GM23338 (cell line): Measurements from ENCODE around the gene FAM171A1. TPM values are rescaled to one million over a fixed set of nuclear protein-coding genes. Genes with fewer than 3 reads are reported as not detected.

ENCODE experiments used
- ATAC-seq: fragments of 200-7000 bp; cut with Tn5 transposase; 3 replicates; pipeline ENCODE4 v1.9.1; 2020
- DNase-seq: peaks from one replicate; pipeline ENCODE4 v3.0.0-alpha.2; 2015; ENCODE audit warnings: low spot score
- H2AFZ ChIP-seq: fragments of 200-600 bp; sonication (generic); 2 replicates; pipeline ENCODE4 v1.8.0; 2016; ENCODE audit warnings: antibody characterized with exemption, mild to moderate bottlenecking, moderate library complexity
- H3F3A ChIP-seq: fragments of 200-600 bp; sonication (generic); replicated peaks from 2 replicates; pipeline ENCODE4 v1.8.0; 2017; ENCODE audit warnings: antibody characterized with exemption, mixed run types, low read depth
- H3K27ac ChIP-seq: fragments of 200-600 bp; sonication (generic); 2 replicates; pipeline ENCODE4 v1.6.1; 2016; ENCODE audit warnings: low read depth
- H3K27me3 ChIP-seq: fragments of 200-600 bp; sonication (generic); 2 replicates; pipeline ENCODE4 v1.8.0; 2016; ENCODE audit warnings: mild to moderate bottlenecking, mixed run types, moderate library complexity; ENCODE audit not compliant: insufficient read depth
- H3K36me3 ChIP-seq: fragments of 200-600 bp; sonication (generic); 2 replicates; pipeline ENCODE4 v1.8.0; 2016; ENCODE audit warnings: mild to moderate bottlenecking; ENCODE audit not compliant: insufficient read depth
- H3K4me1 ChIP-seq: fragments of 200-600 bp; sonication (generic); 2 replicates; pipeline ENCODE4 v1.8.0; 2016; ENCODE audit warnings: mild to moderate bottlenecking, moderate library complexity; ENCODE audit not compliant: insufficient read depth
- H3K4me2 ChIP-seq: fragments of 200-600 bp; sonication (generic); 2 replicates; pipeline ENCODE4 v1.7.1; 2017; ENCODE audit warnings: mixed run types
- H3K4me3 ChIP-seq: fragments of 200-600 bp; sonication (generic); 2 replicates; pipeline ENCODE4 v1.6.1; 2016; ENCODE audit warnings: mixed run types
- H3K79me2 ChIP-seq: fragments of 200-600 bp; sonication (generic); replicated peaks from 2 replicates; pipeline ENCODE4 v1.8.0; 2017; ENCODE audit warnings: mild to moderate bottlenecking; ENCODE audit not compliant: insufficient read depth
- H3K9me2 ChIP-seq: fragments of 200-600 bp; sonication (generic); 2 replicates; pipeline ENCODE4 v1.8.0; 2017; ENCODE audit not compliant: insufficient read depth
- H4K20me1 ChIP-seq: fragments of 200-600 bp; sonication (generic); replicated peaks from 2 replicates; pipeline ENCODE4 v1.8.0; 2017; ENCODE audit warnings: mild to moderate bottlenecking; ENCODE audit not compliant: insufficient read depth
- H3K27ac Mint-ChIP-seq: 2 replicates; pipeline ENCODE4 v1.8.0; 2020; ENCODE audit warnings: inconsistent platforms, mild to moderate bottlenecking, moderate library complexity, mixed read lengths
- H3K27me3 Mint-ChIP-seq: 3 replicates; pipeline ENCODE4 v1.8.0; 2022; ENCODE audit warnings: low read depth, mild to moderate bottlenecking, moderate library complexity, mixed read lengths, inconsistent platforms; ENCODE audit not compliant: insufficient read depth, poor library complexity
- H3K36me3 Mint-ChIP-seq: 3 replicates; pipeline ENCODE4 v1.8.0; 2021; ENCODE audit warnings: low read depth, mild to moderate bottlenecking, inconsistent platforms, moderate library complexity, mixed read lengths
- H3K4me1 Mint-ChIP-seq: 3 replicates; pipeline ENCODE4 v1.8.0; 2020; ENCODE audit warnings: mild to moderate bottlenecking, inconsistent platforms, mixed read lengths
- H3K4me3 Mint-ChIP-seq: 3 replicates; pipeline ENCODE4 v1.8.0; 2021; ENCODE audit warnings: moderate library complexity, mild to moderate bottlenecking, inconsistent platforms, mixed read lengths
- H3K9me3 Mint-ChIP-seq: 3 replicates; pipeline ENCODE4 v1.8.0; 2020; ENCODE audit warnings: moderate library complexity, mild to moderate bottlenecking, inconsistent platforms, mixed read lengths
- CTCF ChIP-seq, 2 experiments: fragments of 200-600 bp in 1 of 2; sonication (generic) in 1 of 2; conservative IDR thresholded peaks; 2 replicates each; pipeline versions ENCODE4 v1.5.1 to v1.6.1; 2016 to 2017; ENCODE audit warnings: antibody characterized with exemption in 2 of 2, low read depth in 2 of 2, mild to moderate bottlenecking in 2 of 2, moderate library complexity in 1 of 2
- JUNB ChIP-seq: IDR thresholded peaks from one replicate; pipeline ENCODE4 v1.6.1; 2016; ENCODE audit warnings: antibody characterized with exemption; ENCODE audit not compliant: unreplicated experiment
- NANOG ChIP-seq: IDR thresholded peaks from 2 replicates; pipeline ENCODE4 v1.6.1; 2016; ENCODE audit warnings: antibody characterized with exemption, borderline replicate concordance
- POLR2AphosphoS5 ChIP-seq: IDR thresholded peaks from 2 replicates; pipeline ENCODE4 v1.6.1; 2016; ENCODE audit warnings: antibody characterized with exemption, low read depth
- ZNF114 ChIP-seq: fragments of 250-450 bp; sonication (Bioruptor Pico); IDR thresholded peaks from 2 replicates; pipeline ENCODE4 v1.5.0; 2020; ENCODE audit warnings: mild to moderate bottlenecking, moderate library complexity
- polyA plus RNA-seq: library from polyadenylated mRNA; unstranded; fragments of >200 nt; fragmentation: Nextera tagmentation; extraction: Ambion mirVana; gene quantifications from 2 replicates; pipeline ENCODE4 v1.2.1, GENCODE V29; 2016
- total RNA-seq: library from RNA; depleted of rRNA; stranded (reverse); fragments of >200 nt; shearing (Covaris generic); gene quantifications from 2 replicates; pipeline ENCODE4 v1.2.3, GENCODE V29; 2014
- TF ChIP-seq, protein P1 (sequence below): fragments of 250-450 bp; sonication (Bioruptor Pico); IDR thresholded peaks from 2 replicates; pipeline ENCODE4 v1.5.0; 2020; ENCODE audit warnings: mild to moderate bottlenecking, moderate library complexity

Gene FAM171A1
- total and polyA plus RNA-seq, 2 experiments from 2014 or later, result 11.3 to 32.2 TPM

DNA sequence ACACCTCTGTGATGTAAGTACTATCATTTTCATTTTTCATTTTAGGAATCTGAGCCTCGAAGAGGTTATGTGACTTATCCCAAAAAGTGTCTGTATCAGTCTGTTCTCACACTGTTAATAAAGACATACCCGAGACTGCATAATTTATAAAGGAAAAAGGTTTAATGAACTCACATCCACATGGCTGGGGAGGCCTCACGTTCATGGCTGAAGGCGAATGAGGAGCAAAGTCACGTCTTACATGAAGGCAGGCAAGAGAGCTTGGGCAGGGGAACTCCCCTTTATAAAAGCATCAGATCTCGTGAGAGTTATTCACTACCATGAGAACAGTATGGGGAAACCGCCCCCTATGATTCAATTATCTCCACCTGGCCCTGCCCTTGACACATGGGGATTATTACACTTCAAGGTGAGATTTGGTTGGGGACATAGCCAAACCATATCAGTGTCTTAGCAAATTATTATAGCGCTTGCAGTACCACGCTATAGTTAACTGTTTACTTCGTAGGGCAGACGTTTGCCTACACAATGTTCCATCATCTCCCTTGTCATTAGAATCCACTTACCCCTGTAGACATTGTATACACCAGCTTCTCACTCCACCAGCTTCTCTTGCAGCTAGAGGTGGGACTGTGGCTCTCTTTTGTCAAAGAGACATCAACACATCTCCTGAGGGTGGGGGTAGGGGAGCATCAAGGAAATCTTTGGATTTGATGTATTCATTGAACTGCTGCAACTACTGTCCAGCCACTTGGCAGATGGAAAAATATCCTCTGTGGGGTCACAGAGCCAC is 187.2 kb downstream of the FAM171A1 start:
- TF ChIP-seq ZNF114, result no peak
- TF ChIP-seq POLR2AphosphoS5, result no peak
- TF ChIP-seq CTCF (conservative IDR thresholded peaks at IDR 0.05; ENCODE audit: low read depth in 2 of 2), result no peak
- no peak for TF ChIP-seq JUNB
- no peak for TF ChIP-seq NANOG
- TF ChIP-seq, protein P1, sequence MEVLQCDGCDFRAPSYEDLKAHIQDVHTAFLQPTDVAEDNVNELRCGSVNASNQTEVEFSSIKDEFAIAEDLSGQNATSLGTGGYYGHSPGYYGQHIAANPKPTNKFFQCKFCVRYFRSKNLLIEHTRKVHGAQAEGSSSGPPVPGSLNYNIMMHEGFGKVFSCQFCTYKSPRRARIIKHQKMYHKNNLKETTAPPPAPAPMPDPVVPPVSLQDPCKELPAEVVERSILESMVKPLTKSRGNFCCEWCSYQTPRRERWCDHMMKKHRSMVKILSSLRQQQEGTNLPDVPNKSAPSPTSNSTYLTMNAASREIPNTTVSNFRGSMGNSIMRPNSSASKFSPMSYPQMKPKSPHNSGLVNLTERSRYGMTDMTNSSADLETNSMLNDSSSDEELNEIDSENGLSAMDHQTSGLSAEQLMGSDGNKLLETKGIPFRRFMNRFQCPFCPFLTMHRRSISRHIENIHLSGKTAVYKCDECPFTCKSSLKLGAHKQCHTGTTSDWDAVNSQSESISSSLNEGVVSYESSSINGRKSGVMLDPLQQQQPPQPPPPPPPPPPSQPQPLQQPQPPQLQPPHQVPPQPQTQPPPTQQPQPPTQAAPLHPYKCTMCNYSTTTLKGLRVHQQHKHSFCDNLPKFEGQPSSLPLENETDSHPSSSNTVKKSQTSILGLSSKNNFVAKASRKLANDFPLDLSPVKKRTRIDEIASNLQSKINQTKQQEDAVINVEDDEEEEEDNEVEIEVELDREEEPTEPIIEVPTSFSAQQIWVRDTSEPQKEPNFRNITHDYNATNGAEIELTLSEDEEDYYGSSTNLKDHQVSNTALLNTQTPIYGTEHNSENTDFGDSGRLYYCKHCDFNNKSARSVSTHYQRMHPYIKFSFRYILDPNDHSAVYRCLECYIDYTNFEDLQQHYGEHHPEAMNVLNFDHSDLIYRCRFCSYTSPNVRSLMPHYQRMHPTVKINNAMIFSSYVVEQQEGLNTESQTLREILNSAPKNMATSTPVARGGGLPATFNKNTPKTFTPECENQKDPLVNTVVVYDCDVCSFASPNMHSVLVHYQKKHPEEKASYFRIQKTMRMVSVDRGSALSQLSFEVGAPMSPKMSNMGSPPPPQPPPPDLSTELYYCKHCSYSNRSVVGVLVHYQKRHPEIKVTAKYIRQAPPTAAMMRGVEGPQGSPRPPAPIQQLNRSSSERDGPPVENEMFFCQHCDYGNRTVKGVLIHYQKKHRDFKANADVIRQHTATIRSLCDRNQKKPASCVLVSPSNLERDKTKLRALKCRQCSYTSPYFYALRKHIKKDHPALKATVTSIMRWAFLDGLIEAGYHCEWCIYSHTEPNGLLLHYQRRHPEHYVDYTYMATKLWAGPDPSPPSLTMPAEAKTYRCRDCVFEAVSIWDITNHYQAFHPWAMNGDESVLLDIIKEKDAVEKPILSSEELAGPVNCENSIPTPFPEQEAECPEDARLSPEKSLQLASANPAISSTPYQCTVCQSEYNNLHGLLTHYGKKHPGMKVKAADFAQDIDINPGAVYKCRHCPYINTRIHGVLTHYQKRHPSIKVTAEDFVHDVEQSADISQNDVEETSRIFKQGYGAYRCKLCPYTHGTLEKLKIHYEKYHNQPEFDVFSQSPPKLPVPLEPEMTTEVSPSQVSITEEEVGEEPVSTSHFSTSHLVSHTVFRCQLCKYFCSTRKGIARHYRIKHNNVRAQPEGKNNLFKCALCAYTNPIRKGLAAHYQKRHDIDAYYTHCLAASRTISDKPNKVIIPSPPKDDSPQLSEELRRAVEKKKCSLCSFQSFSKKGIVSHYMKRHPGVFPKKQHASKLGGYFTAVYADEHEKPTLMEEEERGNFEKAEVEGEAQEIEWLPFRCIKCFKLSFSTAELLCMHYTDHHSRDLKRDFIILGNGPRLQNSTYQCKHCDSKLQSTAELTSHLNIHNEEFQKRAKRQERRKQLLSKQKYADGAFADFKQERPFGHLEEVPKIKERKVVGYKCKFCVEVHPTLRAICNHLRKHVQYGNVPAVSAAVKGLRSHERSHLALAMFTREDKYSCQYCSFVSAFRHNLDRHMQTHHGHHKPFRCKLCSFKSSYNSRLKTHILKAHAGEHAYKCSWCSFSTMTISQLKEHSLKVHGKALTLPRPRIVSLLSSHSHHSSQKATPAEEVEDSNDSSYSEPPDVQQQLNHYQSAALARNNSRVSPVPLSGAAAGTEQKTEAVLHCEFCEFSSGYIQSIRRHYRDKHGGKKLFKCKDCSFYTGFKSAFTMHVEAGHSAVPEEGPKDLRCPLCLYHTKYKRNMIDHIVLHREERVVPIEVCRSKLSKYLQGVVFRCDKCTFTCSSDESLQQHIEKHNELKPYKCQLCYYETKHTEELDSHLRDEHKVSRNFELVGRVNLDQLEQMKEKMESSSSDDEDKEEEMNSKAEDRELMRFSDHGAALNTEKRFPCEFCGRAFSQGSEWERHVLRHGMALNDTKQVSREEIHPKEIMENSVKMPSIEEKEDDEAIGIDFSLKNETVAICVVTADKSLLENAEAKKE (CRISPR knock-in tag), result no peak

More for the DNA sequence above, 187.2 kb downstream of the FAM171A1 start:
- Mint-ChIP-seq H3K9me3 (no peaks in the 10 kb centered on the region; the same call in 2 of the 3 replicates), H3K4me1 (peaks cover 6% of the 10 kb centered on the region), H3K4me3 (no peak overlapping the region), H3K36me3 (no peaks in the 10 kb centered on the region), H3K27me3 (peaks cover 2% of the 10 kb centered on the region), H3K27ac (no peak overlapping the region)
- Histone ChIP-seq H3K79me2 (no peaks in the 10 kb centered on the region), H2AFZ (no peak overlapping the region), H3K9me2 (0 out of 2 replicates have a peak, but pooled peaks cover 9% of the 10 kb centered on the region), H4K20me1 (no peaks in the 10 kb centered on the region), H3K36me3 (no peaks in the 10 kb centered on the region), H3K27me3 (no peaks in the 10 kb centered on the region), H3K4me1 (no peaks in the 10 kb centered on the region), H3K4me3 (no peak overlapping the region), H3K27ac (no peak overlapping the region), H3F3A (no peaks in the 10 kb centered on the region), H3K4me2 (no peak overlapping the region)
- DNase-seq, result no peak
- ATAC-seq, result no peak
